PC-9 (cell line): ENCODE measurements around the gene PCDHB11. TPM values are rescaled to one million over a fixed set of nuclear protein-coding genes. Genes with fewer than 3 reads are reported as not detected.
"Not testable (repeated sequence)": the region's sequence is repeated elsewhere in the genome, so short reads cannot be mapped to it uniquely, and the experiment has no call there.

Source experiments
- BruUV-seq: library from RNA; stranded (reverse); fragments of 400-500 nt; replicated peaks from 2 replicates; lab custom pipeline; 2021; lab: Mats Ljungman, UMichigan
- CTCF ChIA-PET: fragments of 300-600 bp; sonication (Branson Sonifier 250); formaldehyde crosslinking; loops from one replicate; lab custom pipeline; 2022; ENCODE audit warnings: antibody characterized with exemption; lab: Charles Lee
- POLR2A ChIA-PET: fragments of 300-600 bp; sonication (Branson Sonifier 250); formaldehyde crosslinking; loops from one replicate; lab custom pipeline; 2022; ENCODE audit warnings: antibody characterized with exemption; ENCODE audit not compliant: unreplicated experiment; lab: Charles Lee
- DNase-seq, 2 experiments: peaks; one replicate each; pipeline versions ENCODE4 v3.0.0 to v3.0.0-alpha.2; 2015 to 2022; ENCODE audit warnings: mixed read lengths in 1 of 2
- H2AFZ ChIP-seq: fragments of 200-600 bp; sonication (generic); 2 replicates; pipeline ENCODE4 v1.8.1; 2017; ENCODE audit warnings: antibody characterized with exemption
- H3F3A ChIP-seq: fragments of 200-600 bp; sonication (generic); 2 replicates; pipeline ENCODE4 v1.8.1; 2017; ENCODE audit warnings: antibody characterized with exemption, mild to moderate bottlenecking, low read depth; ENCODE audit not compliant: insufficient read depth
- H3K27ac ChIP-seq: fragments of 200-600 bp; sonication (generic); 2 replicates; pipeline ENCODE4 v1.6.1; 2016; ENCODE audit warnings: mixed run types
- H3K27me3 ChIP-seq: fragments of 200-600 bp; sonication (generic); 2 replicates; pipeline ENCODE4 v1.6.1; 2016; ENCODE audit warnings: low read depth, mixed run types; ENCODE audit not compliant: insufficient read depth
- H3K36me3 ChIP-seq: fragments of 200-600 bp; sonication (generic); 2 replicates; pipeline ENCODE4 v1.6.1; 2016; ENCODE audit warnings: low read depth, mixed run types
- H3K4me1 ChIP-seq: fragments of 200-600 bp; sonication (generic); replicated peaks from 2 replicates; pipeline ENCODE4 v1.6.1; 2016; ENCODE audit warnings: mixed run types; ENCODE audit not compliant: insufficient read depth
- H3K4me2 ChIP-seq: fragments of 200-600 bp; sonication (generic); 2 replicates; pipeline ENCODE4 v1.6.1; 2017; ENCODE audit warnings: mixed run types
- H3K4me3 ChIP-seq: fragments of 200-600 bp; sonication (generic); 2 replicates; pipeline ENCODE4 v1.6.1; 2016; ENCODE audit warnings: mixed run types
- H3K79me2 ChIP-seq: fragments of 200-600 bp; sonication (generic); 2 replicates; pipeline ENCODE4 v1.6.1; 2017; ENCODE audit warnings: low read depth, mixed run types
- H3K9me2 ChIP-seq: fragments of 200-600 bp; sonication (generic); 2 replicates; pipeline ENCODE4 v1.8.1; 2017; ENCODE audit warnings: mild to moderate bottlenecking; ENCODE audit not compliant: insufficient read depth
- H3K9me3 ChIP-seq: fragments of 200-600 bp; sonication (generic); 2 replicates; pipeline ENCODE4 v1.8.1; 2016; ENCODE audit warnings: low read depth; ENCODE audit not compliant: insufficient read depth
- H4K20me1 ChIP-seq: fragments of 200-600 bp; sonication (generic); 2 replicates; pipeline ENCODE4 v1.8.1; 2017; ENCODE audit not compliant: insufficient read depth
- CTCF ChIP-seq: fragments of 200-600 bp; sonication (generic); conservative IDR thresholded peaks from 2 replicates; pipeline ENCODE4 v1.6.1; 2017; ENCODE audit warnings: mixed run types, antibody characterized with exemption, mild to moderate bottlenecking, moderate library complexity
- EZH2 ChIP-seq: fragments of 200-600 bp; sonication (generic); IDR thresholded peaks from 2 replicates; pipeline ENCODE4 v1.8.0; 2017; ENCODE audit warnings: antibody characterized with exemption, low read depth
- intact Hi-C: fragments of 100-400 bp; cut with micrococcal nuclease; formaldehyde crosslinking; loops from one replicate; pipeline ENCODE4 v1.10.0; 2022; ENCODE audit not compliant: unreplicated experiment
- total RNA-seq: library from RNA; stranded (reverse); gene quantifications from 2 replicates; pipeline ENCODE4 v1.2.3, GENCODE V29; 2021

Gene PCDHB11
- total RNA-seq, 1 experiment from 2014 or later: not detected

GRCh38 chr5:141223112-141223783 lies 23.8 kb downstream of the PCDHB11 start, which contains the start of gene PCDHB14:
Gene PCDHB14, plus strand, starts transcription at chr5:141223343. Its CDS starts 163 bp downstream, at chr5:141223506.
- Histone ChIP-seq H2AFZ (peak within 1 kb of the TSS; percentile 79), H3K27me3 (no peaks in the 10 kb centered on the region), H3K9me2 (no peaks in the 10 kb centered on the region), H3K9me3 (no peaks in the 10 kb centered on the region), H3K4me3 (peak within 1 kb of the TSS; percentile 52), H3K79me2 (no peaks in the 10 kb centered on the region), H3K4me1 (no peaks in the 10 kb centered on the region), H3K36me3 (no peaks in the 10 kb centered on the region), H4K20me1 (no peaks in the 10 kb centered on the region), H3K27ac (no peak within 1 kb of the TSS), H3F3A (no peaks in the 10 kb centered on the region), H3K4me2 (peak within 1 kb of the TSS; percentile 85)
- intact Hi-C loops: loop anchor here (2.0 to 5.0 kb wide), 2 partner anchors 189 to 342 kb away; partner anchors contain the start of gene PCDHGA10
- TF ChIP-seq EZH2 (no peak), CTCF (peak; percentile 66)
- DNase-seq: peak in 1 of 2 experiments; percentile 9
- BruUV-seq: no TSS peak
- ChIA-PET CTCF (interaction anchor here (0.5 to 1.1 kb wide), 6 partner anchors 129 to 793 kb away, joined by 3 to 14 read pairs (median 4); partner anchors contain the start of genes PCDHB2 and PCDHGA10), POLR2A (interaction anchor here (0.6 kb wide), 1 partner anchor 474 kb away, joined by 4 read pairs; no protein-coding TSS in a partner anchor)

GRCh38 chr5:141224844-141225243 lies 25.4 kb downstream of the PCDHB11 start:
- BruUV-seq, DNase-seq, H3K4me1 ChIP-seq, H3K27me3 ChIP-seq, POLR2A ChIA-PET, H3K4me2 ChIP-seq, H3K27ac ChIP-seq, H3K36me3 ChIP-seq, H4K20me1 ChIP-seq, H3F3A ChIP-seq, H2AFZ ChIP-seq, H3K9me2 ChIP-seq, H3K4me3 ChIP-seq, H3K9me3 ChIP-seq, CTCF ChIA-PET, H3K79me2 ChIP-seq: not testable (repeated sequence)
- intact Hi-C loops: loop anchor here (5.0 kb wide), 1 partner anchor 187 kb away; the partner anchor contains the start of gene PCDHGA10

- H3K9me3 ChIP-seq, H2AFZ ChIP-seq, intact Hi-C loops, H3K27me3 ChIP-seq, H3K4me1 ChIP-seq, DNase-seq, POLR2A ChIA-PET, H3K4me3 ChIP-seq, H4K20me1 ChIP-seq, H3K36me3 ChIP-seq, H3K79me2 ChIP-seq, H3K9me2 ChIP-seq, H3F3A ChIP-seq, H3K27ac ChIP-seq, BruUV-seq, H3K4me2 ChIP-seq, CTCF ChIA-PET: not testable (repeated sequence)
Observed at GRCh38 chr5:141225421-141225820, 26.0 kb downstream of the PCDHB11 start.

GRCh38 chr5:141234109-141234667 lies 34.8 kb downstream of the PCDHB11 start:
- Histone ChIP-seq H3K9me3 (no peaks in the 10 kb centered on the region; the same call in 1 of the 2 replicates), H3K4me3 (no peak overlapping the region; the same call in 1 of the 2 replicates), H3K9me2 (no peaks in the 10 kb centered on the region), H2AFZ (peak overlapping the region; percentile 66; the same call in 1 of the 2 replicates), H3K36me3 (no peaks in the 10 kb centered on the region), H3K79me2 (no peaks in the 10 kb centered on the region), H3K4me1 (no peaks in the 10 kb centered on the region), H4K20me1 (no peaks in the 10 kb centered on the region), H3K4me2 (peak overlapping the region; percentile 1; the same call in 1 of the 2 replicates), H3K27me3 (no peaks in the 10 kb centered on the region; the same call in 1 of the 2 replicates), H3F3A (no peaks in the 10 kb centered on the region), H3K27ac (no peak overlapping the region)
- no TSS peak for BruUV-seq
- ChIA-PET POLR2A (no interaction called here), CTCF (interaction anchor here (1.6 kb wide), 1 partner anchor 333 kb away, joined by 4 read pairs; no protein-coding TSS in a partner anchor)
- intact Hi-C loops: no loop called here
- DNase-seq: peak in 1 of 2 experiments; percentile 7
- TF ChIP-seq EZH2: no peak
- TF ChIP-seq CTCF: peak; percentile 44

- H3F3A ChIP-seq, H3K9me3 ChIP-seq, DNase-seq, H3K4me2 ChIP-seq, H3K36me3 ChIP-seq, H2AFZ ChIP-seq, H3K27ac ChIP-seq, H3K79me2 ChIP-seq, intact Hi-C loops, H3K27me3 ChIP-seq, H4K20me1 ChIP-seq, H3K9me2 ChIP-seq, CTCF ChIA-PET, BruUV-seq, H3K4me1 ChIP-seq, POLR2A ChIA-PET, H3K4me3 ChIP-seq: not testable (repeated sequence)
Observed at GRCh38 chr5:141235922-141236321, 36.5 kb downstream of the PCDHB11 start.
